IMR-90 (cell line): ENCODE results near the gene C2orf69. TPM values are rescaled to one million over a fixed set of nuclear protein-coding genes. Genes with fewer than 3 reads are reported as not detected.

Experiments used
- ATAC-seq: fragments of 200-7000 bp; cut with Tn5 transposase; 2 replicates; pipeline ENCODE4 v1.9.1; 2020; ENCODE audit warnings: low read depth, mild to moderate bottlenecking, moderate library complexity
- BruUV-seq: library from RNA; stranded (reverse); fragments of 400-500 nt; replicated peaks from 2 replicates; lab custom pipeline; 2021; lab: Mats Ljungman, UMichigan
- CTCF ChIA-PET: fragments of 300-600 bp; formaldehyde crosslinking; extraction: SDS; loops from one replicate; lab custom pipeline; 2021; ENCODE audit warnings: antibody characterized with exemption; lab: Yijun Ruan, JAX
- POLR2A ChIA-PET: fragments of 300-600 bp; sonication (Branson Sonifier 250); formaldehyde crosslinking; loops from one replicate; lab custom pipeline; 2022; ENCODE audit warnings: antibody characterized with exemption; ENCODE audit not compliant: unreplicated experiment; lab: Charles Lee
- DNase-seq: peaks from one replicate; pipeline ENCODE4 v3.0.0; 2013
- H2AFZ ChIP-seq: replicated peaks from 2 replicates; pipeline ENCODE3; 2013; ENCODE audit warnings: low read length, mild to moderate bottlenecking; ENCODE audit not compliant: poor library complexity
- H2AK5ac ChIP-seq: 2 replicates; pipeline ENCODE4 v1.6.1; 2013; ENCODE audit warnings: low read depth, low read length, inconsistent platforms
- H2AK9ac ChIP-seq: replicated peaks from 2 replicates; pipeline ENCODE3; 2013; ENCODE audit warnings: mild to moderate bottlenecking, low read depth, low read length, moderate library complexity; ENCODE audit not compliant: poor library complexity
- H2BK120ac ChIP-seq: 2 replicates; pipeline ENCODE4 v1.6.1; 2013; ENCODE audit warnings: low read depth, low read length, inconsistent platforms
- H2BK15ac ChIP-seq: 3 replicates; pipeline ENCODE4 v1.6.1; 2013; ENCODE audit warnings: low read depth, low read length, inconsistent platforms
- H2BK20ac ChIP-seq: 2 replicates; pipeline ENCODE4 v1.6.1; 2013; ENCODE audit warnings: low read depth, mild to moderate bottlenecking, inconsistent platforms, low read length, moderate library complexity
- H2BK5ac ChIP-seq: 2 replicates; pipeline ENCODE4 v1.6.1; 2013; ENCODE audit warnings: mild to moderate bottlenecking, low read depth, low read length, inconsistent platforms; ENCODE audit not compliant: poor library complexity, severe bottlenecking
- H3K14ac ChIP-seq: replicated peaks from 2 replicates; pipeline ENCODE4 v1.6.1; 2013; ENCODE audit warnings: low read depth, low read length, inconsistent platforms
- H3K18ac ChIP-seq: 2 replicates; pipeline ENCODE4 v1.6.1; 2013; ENCODE audit warnings: low read depth, low read length, control low read depth
- H3K23ac ChIP-seq: 2 replicates; pipeline ENCODE4 v1.6.1; 2013; ENCODE audit warnings: low read depth, low read length, inconsistent platforms
- H3K27ac ChIP-seq: 2 replicates; pipeline ENCODE4 v1.5.1; 2013; ENCODE audit warnings: mild to moderate bottlenecking, control low read depth, low read length; ENCODE audit not compliant: insufficient read depth
- H3K27me3 ChIP-seq: 2 replicates; pipeline ENCODE4 v1.6.1; 2013; ENCODE audit warnings: low read length; ENCODE audit not compliant: control insufficient read depth, insufficient read depth
- H3K36me3 ChIP-seq: 2 replicates; pipeline ENCODE4 v1.6.1; 2013; ENCODE audit warnings: low read length, mixed read lengths; ENCODE audit not compliant: control insufficient read depth, insufficient read depth
- H3K4ac ChIP-seq: 2 replicates; pipeline ENCODE4 v1.6.1; 2013; ENCODE audit warnings: low read depth, low read length, inconsistent platforms
- H3K4me1 ChIP-seq: 2 replicates; pipeline ENCODE4 v1.6.1; 2013; ENCODE audit warnings: low read length, mixed read lengths; ENCODE audit not compliant: control insufficient read depth, insufficient read depth
- H3K4me2 ChIP-seq: 2 replicates; pipeline ENCODE4 v1.6.1; 2013; ENCODE audit warnings: low read depth, mild to moderate bottlenecking, control low read depth, low read length, moderate library complexity
- H3K4me3 ChIP-seq: 2 replicates; pipeline ENCODE4 v1.5.1; 2013; ENCODE audit warnings: low read depth, mild to moderate bottlenecking, control low read depth, low read length, moderate library complexity; ENCODE audit not compliant: insufficient read depth
- H3K56ac ChIP-seq: 2 replicates; pipeline ENCODE4 v1.6.1; 2013; ENCODE audit warnings: low read length, inconsistent platforms; ENCODE audit not compliant: insufficient read depth; ENCODE audit errors: extremely low read depth
- H3K79me1 ChIP-seq, 2 experiments: 2 replicates each; pipeline ENCODE4 v1.6.1; 2013; ENCODE audit warnings: low read length in 2 of 2, inconsistent platforms in 1 of 2, low read depth in 1 of 2
- H3K9ac ChIP-seq: 2 replicates; pipeline ENCODE4 v1.6.1; 2013; ENCODE audit warnings: low read depth, low read length, control low read depth
- H3K9me1 ChIP-seq: 2 replicates; pipeline ENCODE4 v1.6.1; 2013; ENCODE audit warnings: low read length, inconsistent platforms; ENCODE audit not compliant: insufficient read depth
- H3K9me3 ChIP-seq: 2 replicates; pipeline ENCODE4 v1.6.1; 2013; ENCODE audit warnings: low read length; ENCODE audit not compliant: control insufficient read depth, insufficient read depth
- H4K20me1 ChIP-seq: 2 replicates; pipeline ENCODE4 v1.6.1; 2013; ENCODE audit warnings: low read length, inconsistent platforms; ENCODE audit not compliant: insufficient read depth
- H4K5ac ChIP-seq: 2 replicates; pipeline ENCODE4 v1.6.1; 2013; ENCODE audit warnings: mild to moderate bottlenecking, low read depth, low read length, control low read depth
- H4K8ac ChIP-seq, 2 experiments: 2 replicates each; pipeline ENCODE4 v1.6.1; 2013; ENCODE audit warnings: low read depth in 2 of 2, low read length in 2 of 2, control low read depth in 1 of 2, inconsistent platforms in 1 of 2
- H4K91ac ChIP-seq: 2 replicates; pipeline ENCODE4 v1.6.1; 2013; ENCODE audit warnings: low read depth, low read length, inconsistent platforms; ENCODE audit not compliant: insufficient read depth
- CEBPB ChIP-seq: IDR thresholded peaks from 2 replicates; pipeline ENCODE4 v1.6.1; 2012; ENCODE audit warnings: low read depth, low read length, improper control_type of control experiment
- CHD1 ChIP-seq: IDR thresholded peaks from 2 replicates; pipeline ENCODE4 v1.6.1; 2012; ENCODE audit warnings: low read depth, low read length, improper control_type of control experiment
- FOS ChIP-seq: fragments of 150-350 bp; IDR thresholded peaks from 2 replicates; pipeline ENCODE4 v1.6.1; 2016; ENCODE audit warnings: low read depth, low read length
- MAFK ChIP-seq: IDR thresholded peaks from 2 replicates; pipeline ENCODE4 v1.6.1; 2012; ENCODE audit warnings: low read depth, low read length, improper control_type of control experiment
- MAZ ChIP-seq: IDR thresholded peaks from 2 replicates; pipeline ENCODE4 v1.6.1; 2012; ENCODE audit warnings: low read depth, mild to moderate bottlenecking, low read length, improper control_type of control experiment, moderate library complexity, borderline replicate concordance
- MXI1 ChIP-seq: IDR thresholded peaks from 2 replicates; pipeline ENCODE4 v1.6.1; 2012; ENCODE audit warnings: low read depth, mild to moderate bottlenecking, low read length, moderate library complexity, borderline replicate concordance
- NFE2L2 ChIP-seq: fragments of 150-350 bp; IDR thresholded peaks from 2 replicates; pipeline ENCODE4 v1.6.1; 2016; ENCODE audit warnings: low read depth, mild to moderate bottlenecking, low read length
- POLR2A ChIP-seq: IDR thresholded peaks from 2 replicates; pipeline ENCODE4 v1.6.1; 2012; ENCODE audit warnings: mild to moderate bottlenecking, low read depth, low read length
- RAD21 ChIP-seq: IDR thresholded peaks from 2 replicates; pipeline ENCODE4 v1.6.1; 2012; ENCODE audit warnings: low read length, improper control_type of control experiment
- RCOR1 ChIP-seq: IDR thresholded peaks from 2 replicates; pipeline ENCODE4 v1.6.1; 2012; ENCODE audit warnings: mild to moderate bottlenecking, low read length, improper control_type of control experiment; ENCODE audit not compliant: insufficient replicate concordance
- RFX5 ChIP-seq: IDR thresholded peaks from 2 replicates; pipeline ENCODE4 v1.8.0; 2012; ENCODE audit warnings: low read depth, mild to moderate bottlenecking, low read length, moderate library complexity
- SMC3 ChIP-seq: fragments of 150-350 bp; IDR thresholded peaks from 2 replicates; pipeline ENCODE4 v1.6.1; 2016; ENCODE audit warnings: low read depth, mild to moderate bottlenecking, antibody characterized with exemption, low read length, moderate library complexity
- WGBS, 2 experiments: methylation state at CpG; one replicate each; pipeline versions ENCODE4 v1.1.5 to v1.1.7; 2013; ENCODE audit warnings: missing lambda C conversion rate in 2 of 2; ENCODE audit not compliant: insufficient read length in 1 of 2; ENCODE audit errors: extremely low coverage in 2 of 2; 5-methylcytosine and 5-hydroxymethylcytosine counted together
- dilution Hi-C: fragments of 300-500 bp; cut with HindIII; formaldehyde crosslinking; loops from one replicate; pipeline ENCODE4 v1.14.3; 2018; ENCODE audit warnings: low sequenced_read_pairs; ENCODE audit not compliant: unreplicated experiment
- in situ Hi-C: fragments of 300-500 bp; cut with MboI; formaldehyde crosslinking; loops from 3 replicates; pipeline ENCODE4 v1.14.3; 2019; ENCODE audit warnings: low sequenced_read_pairs, inconsistent platforms, mixed read lengths
- intact Hi-C: fragments of 100-400 bp; cut with micrococcal nuclease; formaldehyde crosslinking; loops from 2 replicates; pipeline ENCODE4 v1.10.0; 2022
- polyA plus RNA-seq, 3 experiments: library from polyadenylated mRNA; depleted of rRNA; stranded (reverse); fragments of >200 nt; gene quantifications; 2 replicates each; pipeline ENCODE4 v1.2.3, GENCODE V29; 2012; ENCODE audit warnings: low replicate concordance in 1 of 3
- total RNA-seq: library from RNA; depleted of rRNA; stranded (reverse); fragments of >200 nt; gene quantifications from 2 replicates; pipeline ENCODE4 v1.2.3, GENCODE V29; 2012
- TF ChIP-seq, protein P1 (sequence below): fragments of 150-350 bp; IDR thresholded peaks from 2 replicates; pipeline ENCODE4 v1.6.1; 2016; ENCODE audit warnings: low read depth, mild to moderate bottlenecking, low read length, moderate library complexity, borderline replicate concordance
- TF ChIP-seq, protein P2 (sequence below): fragments of 150-350 bp; IDR thresholded peaks from 2 replicates; pipeline ENCODE4 v1.6.1; 2017; ENCODE audit warnings: mild to moderate bottlenecking, antibody characterized with exemption, low read length, low read depth
- TF ChIP-seq, protein P3 (sequence below): conservative IDR thresholded peaks from 2 replicates; pipeline ENCODE4 v1.5.1; 2012; ENCODE audit warnings: mild to moderate bottlenecking, low read depth, low read length, improper control_type of control experiment

C2orf69 gene
- total and polyA plus RNA-seq, 2 of the 4 experiments (the other 2 are of a cell fraction), result 3.1 to 4.7 TPM

DNA sequence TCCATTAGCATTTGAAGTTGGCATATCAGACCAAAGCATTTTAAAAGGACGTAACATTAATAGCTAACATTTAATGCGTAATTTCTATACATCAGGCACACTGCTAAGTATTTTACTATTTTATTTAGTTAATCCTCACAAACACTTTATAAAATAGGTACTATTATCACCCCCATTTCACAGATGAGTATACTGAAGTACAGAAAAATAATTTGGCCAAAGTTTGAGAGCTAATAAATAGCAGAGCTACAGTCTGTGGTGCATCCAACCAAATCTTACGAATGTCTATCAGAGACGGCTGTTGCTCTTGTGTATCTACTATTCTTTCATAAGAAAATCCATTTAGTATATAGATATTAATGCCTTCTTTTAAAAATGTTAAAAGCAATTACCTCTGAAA is 32.3 kb downstream of the C2orf69 start:
- no peak overlapping the region for H3K56ac ChIP-seq
- intact Hi-C loops, result loop anchor here (5.0 kb wide), 1 partner anchor 81 kb away; no protein-coding TSS in a partner anchor
- no peak for TF ChIP-seq RCOR1
- TF ChIP-seq CHD1, result no peak
- TF ChIP-seq CEBPB, result no peak
- TF ChIP-seq SMC3, result no peak
- no peak for TF ChIP-seq POLR2A
- TF ChIP-seq, protein P1, sequence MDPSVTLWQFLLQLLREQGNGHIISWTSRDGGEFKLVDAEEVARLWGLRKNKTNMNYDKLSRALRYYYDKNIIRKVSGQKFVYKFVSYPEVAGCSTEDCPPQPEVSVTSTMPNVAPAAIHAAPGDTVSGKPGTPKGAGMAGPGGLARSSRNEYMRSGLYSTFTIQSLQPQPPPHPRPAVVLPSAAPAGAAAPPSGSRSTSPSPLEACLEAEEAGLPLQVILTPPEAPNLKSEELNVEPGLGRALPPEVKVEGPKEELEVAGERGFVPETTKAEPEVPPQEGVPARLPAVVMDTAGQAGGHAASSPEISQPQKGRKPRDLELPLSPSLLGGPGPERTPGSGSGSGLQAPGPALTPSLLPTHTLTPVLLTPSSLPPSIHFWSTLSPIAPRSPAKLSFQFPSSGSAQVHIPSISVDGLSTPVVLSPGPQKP, result no peak
- TF ChIP-seq MAZ, result no peak
- TF ChIP-seq RFX5, result no peak
- no peak for TF ChIP-seq MXI1
- no peak for TF ChIP-seq RAD21
- no peak for TF ChIP-seq MAFK
- TF ChIP-seq, protein P2, sequence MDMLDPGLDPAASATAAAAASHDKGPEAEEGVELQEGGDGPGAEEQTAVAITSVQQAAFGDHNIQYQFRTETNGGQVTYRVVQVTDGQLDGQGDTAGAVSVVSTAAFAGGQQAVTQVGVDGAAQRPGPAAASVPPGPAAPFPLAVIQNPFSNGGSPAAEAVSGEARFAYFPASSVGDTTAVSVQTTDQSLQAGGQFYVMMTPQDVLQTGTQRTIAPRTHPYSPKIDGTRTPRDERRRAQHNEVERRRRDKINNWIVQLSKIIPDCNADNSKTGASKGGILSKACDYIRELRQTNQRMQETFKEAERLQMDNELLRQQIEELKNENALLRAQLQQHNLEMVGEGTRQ, result no peak
- TF ChIP-seq, protein P3, sequence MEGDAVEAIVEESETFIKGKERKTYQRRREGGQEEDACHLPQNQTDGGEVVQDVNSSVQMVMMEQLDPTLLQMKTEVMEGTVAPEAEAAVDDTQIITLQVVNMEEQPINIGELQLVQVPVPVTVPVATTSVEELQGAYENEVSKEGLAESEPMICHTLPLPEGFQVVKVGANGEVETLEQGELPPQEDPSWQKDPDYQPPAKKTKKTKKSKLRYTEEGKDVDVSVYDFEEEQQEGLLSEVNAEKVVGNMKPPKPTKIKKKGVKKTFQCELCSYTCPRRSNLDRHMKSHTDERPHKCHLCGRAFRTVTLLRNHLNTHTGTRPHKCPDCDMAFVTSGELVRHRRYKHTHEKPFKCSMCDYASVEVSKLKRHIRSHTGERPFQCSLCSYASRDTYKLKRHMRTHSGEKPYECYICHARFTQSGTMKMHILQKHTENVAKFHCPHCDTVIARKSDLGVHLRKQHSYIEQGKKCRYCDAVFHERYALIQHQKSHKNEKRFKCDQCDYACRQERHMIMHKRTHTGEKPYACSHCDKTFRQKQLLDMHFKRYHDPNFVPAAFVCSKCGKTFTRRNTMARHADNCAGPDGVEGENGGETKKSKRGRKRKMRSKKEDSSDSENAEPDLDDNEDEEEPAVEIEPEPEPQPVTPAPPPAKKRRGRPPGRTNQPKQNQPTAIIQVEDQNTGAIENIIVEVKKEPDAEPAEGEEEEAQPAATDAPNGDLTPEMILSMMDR, result no peak
- TF ChIP-seq FOS, result no peak
- no peak for TF ChIP-seq NFE2L2

More for the DNA sequence above, 32.3 kb downstream of the C2orf69 start:
- H2AFZ ChIP-seq, result no peak overlapping the region
- no peak overlapping the region for H4K8ac ChIP-seq
- H3K23ac ChIP-seq, result no peak overlapping the region
- no peak overlapping the region for H3K9ac ChIP-seq
- DNase-seq (no peak), ATAC-seq (no peak)
- no peak overlapping the region for H2BK120ac ChIP-seq
- H3K4me3 ChIP-seq, result no peak overlapping the region
- H2BK15ac ChIP-seq, result no peak overlapping the region
- H3K79me1 ChIP-seq, result peaks cover 13 to 30% of the 10 kb centered on the region in 2 experiments
- dilution Hi-C loops (no loop called here), in situ Hi-C loops (no loop called here)
- H4K20me1 ChIP-seq, result 0 out of 2 replicates have a peak, but pooled peaks cover 2% of the 10 kb centered on the region
- no peak overlapping the region for H2BK5ac ChIP-seq
- no peak overlapping the region for H4K5ac ChIP-seq
- H2BK20ac ChIP-seq, result no peak overlapping the region
- no peak overlapping the region for H4K91ac ChIP-seq
- ChIA-PET CTCF (no interaction called here), POLR2A (no interaction called here)
- no peak overlapping the region for H3K27ac ChIP-seq
- H3K27me3 ChIP-seq, result no peaks in the 10 kb centered on the region
- H3K14ac ChIP-seq, result no peak overlapping the region
- peaks cover 4% of the 10 kb centered on the region; the same call in 1 of the 2 replicates for H3K9me1 ChIP-seq
- H3K4me1 ChIP-seq, result peaks cover 4% of the 10 kb centered on the region; the same call in 1 of the 2 replicates
- no peaks in the 10 kb centered on the region for H3K9me3 ChIP-seq
- H3K4ac ChIP-seq, result no peak overlapping the region
- H3K36me3 ChIP-seq, result peaks cover 13% of the 10 kb centered on the region
- H3K4me2 ChIP-seq, result no peak overlapping the region
- WGBS, 2 experiments, result no CpG with 5 or more reads among the region's 4 CpGs
- no peak overlapping the region for H2AK5ac ChIP-seq
- no peak overlapping the region for H3K18ac ChIP-seq
- no TSS peak for BruUV-seq
- H2AK9ac ChIP-seq, result no peak overlapping the region
